H1 (cell line): ENCODE data around the gene SPN. TPM values are rescaled to one million over a fixed set of nuclear protein-coding genes. Genes with fewer than 3 reads are reported as not detected.
"Not testable (repeated sequence)": the region's sequence is repeated elsewhere in the genome, so short reads cannot be mapped to it uniquely, and the experiment has no call there.

Experiments
- CTCF ChIA-PET: fragments of 300-600 bp; sonication (Branson Sonifier 250); formaldehyde crosslinking; loops from one replicate; lab custom pipeline; 2021; ENCODE audit not compliant: partially characterized antibody; lab: Charles Lee
- POLR2A ChIA-PET: fragments of 300-600 bp; sonication (Branson Sonifier 250); formaldehyde crosslinking; loops from one replicate; lab custom pipeline; 2021; ENCODE audit warnings: inconsistent platforms; ENCODE audit not compliant: partially characterized antibody; lab: Charles Lee
- DNase-seq, 2 experiments: peaks; one replicate each; pipeline versions ENCODE4 v3.0.0 to v3.0.0-alpha.2; 2010 to 2022; ENCODE audit warnings: low spot score in 2 of 2, low read depth in 1 of 2, mixed read lengths in 1 of 2
- FAIRE-seq: peaks from 2 replicates; lab custom pipeline; 2011; peaks lifted over from hg19 to GRCh38; lab: Jason Lieb, UNC
- H2AFZ ChIP-seq: 2 replicates; pipeline ENCODE4 v1.8.1; 2012; ENCODE audit warnings: low read length, inconsistent platforms
- H2AK5ac ChIP-seq: 2 replicates; pipeline ENCODE4 v1.6.1; 2013; ENCODE audit warnings: low read depth, low read length
- H2BK120ac ChIP-seq: replicated peaks from 2 replicates; pipeline ENCODE3; 2013; ENCODE audit warnings: low read depth, low read length, inconsistent platforms
- H2BK12ac ChIP-seq: 2 replicates; pipeline ENCODE4 v1.6.1; 2013; ENCODE audit warnings: low read depth, low read length
- H2BK15ac ChIP-seq: 2 replicates; pipeline ENCODE4 v1.6.1; 2013; ENCODE audit warnings: low read length
- H2BK20ac ChIP-seq: 2 replicates; pipeline ENCODE4 v1.6.1; 2013; ENCODE audit warnings: low read length
- H2BK5ac ChIP-seq: 2 replicates; pipeline ENCODE4 v1.6.1; 2013; ENCODE audit warnings: low read depth, low read length
- H3K14ac ChIP-seq: 2 replicates; pipeline ENCODE4 v1.6.1; 2013; ENCODE audit warnings: inconsistent platforms; ENCODE audit not compliant: insufficient read length
- H3K18ac ChIP-seq: 2 replicates; pipeline ENCODE4 v1.6.1; 2013; ENCODE audit warnings: low read length; ENCODE audit errors: extremely low read depth
- H3K23ac ChIP-seq: 2 replicates; pipeline ENCODE4 v1.6.1; 2013; ENCODE audit warnings: inconsistent platforms; ENCODE audit not compliant: insufficient read length
- H3K23me2 ChIP-seq: 2 replicates; pipeline ENCODE4 v1.6.1; 2013; ENCODE audit warnings: low read depth, low read length
- H3K27ac ChIP-seq: 2 replicates; pipeline ENCODE4 v1.6.1; 2011; ENCODE audit warnings: low read depth, low read length, inconsistent platforms
- H3K27me3 ChIP-seq, 4 experiments: replicated peaks in 1 of 4; 1 replicate in 1 of 4; 2 replicates in 3 of 4; pipeline versions ENCODE4 v1.6.1 to v1.8.1; 2011 to 2013; ENCODE audit warnings: low read length in 3 of 4, mild to moderate bottlenecking in 3 of 4, inconsistent platforms in 2 of 4, mixed read lengths in 2 of 4, moderate library complexity in 1 of 4; ENCODE audit not compliant: control insufficient read depth in 3 of 4, insufficient read depth in 3 of 4; ENCODE audit errors: extremely low read depth in 1 of 4
- H3K36me3 ChIP-seq, 4 experiments: 2 replicates each; pipeline versions ENCODE4 v1.6.1 to v1.8.1; 2011 to 2013; ENCODE audit warnings: mild to moderate bottlenecking in 4 of 4, low read length in 3 of 4, moderate library complexity in 2 of 4, control low read depth in 1 of 4, inconsistent platforms in 1 of 4; ENCODE audit not compliant: insufficient read depth in 4 of 4, control insufficient read depth in 2 of 4
- H3K4ac ChIP-seq: replicated peaks from 2 replicates; pipeline ENCODE3; 2013; ENCODE audit warnings: low read length, low read depth, mixed read lengths, inconsistent platforms; ENCODE audit not compliant: insufficient read length
- H3K4me1 ChIP-seq, 4 experiments: replicated peaks in 1 of 4; 1 replicate in 1 of 4; 2 replicates in 3 of 4; pipeline versions ENCODE4 v1.6.1 to v1.8.1; 2011 to 2013; ENCODE audit warnings: low read length in 3 of 4, inconsistent platforms in 2 of 4, mixed read lengths in 1 of 4; ENCODE audit not compliant: insufficient read depth in 4 of 4, control insufficient read depth in 3 of 4
- H3K4me2 ChIP-seq, 2 experiments: 2 replicates each; pipeline versions ENCODE4 v1.6.1 to v1.8.1; 2011 to 2013; ENCODE audit warnings: low read depth in 2 of 2, low read length in 2 of 2, control low read depth in 1 of 2, inconsistent platforms in 1 of 2, mild to moderate bottlenecking in 1 of 2; ENCODE audit not compliant: insufficient read depth in 1 of 2
- H3K4me3 ChIP-seq, 4 experiments: fragments of 200-600, 300-600 bp in 1 of 4; sonication (generic), shearing (Covaris generic), sonication (Bioruptor Twin) in 1 of 4; 2 replicates each; pipeline versions ENCODE4 v1.5.1 to v1.8.1; 2011 to 2016; ENCODE audit warnings: low read length in 4 of 4, low read depth in 3 of 4, control low read depth in 2 of 4, inconsistent platforms in 2 of 4, mild to moderate bottlenecking in 2 of 4, mixed read lengths in 1 of 4, moderate library complexity in 1 of 4; ENCODE audit not compliant: insufficient read depth in 2 of 4; ENCODE audit errors: extremely low read depth in 1 of 4
- H3K56ac ChIP-seq: replicated peaks from 2 replicates; pipeline ENCODE3; 2013; ENCODE audit warnings: low read depth, mild to moderate bottlenecking, mixed read lengths, low read length, inconsistent platforms; ENCODE audit not compliant: insufficient read length
- H3K79me1 ChIP-seq: 2 replicates; pipeline ENCODE4 v1.6.1; 2013; ENCODE audit warnings: low read depth, low read length, control low read depth
- H3K79me2 ChIP-seq, 2 experiments: 2 replicates each; pipeline versions ENCODE4 v1.6.1 to v1.8.1; 2012 to 2013; ENCODE audit warnings: low read length in 2 of 2, mild to moderate bottlenecking in 2 of 2, inconsistent platforms in 1 of 2; ENCODE audit not compliant: insufficient read depth in 2 of 2, control insufficient read depth in 1 of 2
- H3K9ac ChIP-seq, 4 experiments: replicated peaks in 1 of 4; 1 replicate in 1 of 4; 2 replicates in 3 of 4; pipeline versions ENCODE4 v1.6.1 to v1.8.1; 2011 to 2013; ENCODE audit warnings: low read depth in 3 of 4, low read length in 3 of 4, control low read depth in 2 of 4, mild to moderate bottlenecking in 2 of 4, moderate library complexity in 2 of 4, inconsistent platforms in 1 of 4; ENCODE audit errors: extremely low read depth in 1 of 4
- H3K9me3 ChIP-seq, 2 experiments: 2 replicates each; pipeline versions ENCODE4 v1.6.1 to v1.8.1; 2012 to 2013; ENCODE audit warnings: mild to moderate bottlenecking in 2 of 2, moderate library complexity in 2 of 2, control low read depth in 1 of 2, inconsistent platforms in 1 of 2, low read depth in 1 of 2, low read length in 1 of 2, mixed read lengths in 1 of 2; ENCODE audit not compliant: insufficient read depth in 2 of 2
- H4K20me1 ChIP-seq, 2 experiments: replicated peaks in 1 of 2; 2 replicates each; pipeline versions ENCODE3 to v1.8.1; 2011 to 2013; ENCODE audit warnings: inconsistent platforms in 2 of 2, low read length in 2 of 2, mild to moderate bottlenecking in 1 of 2; ENCODE audit not compliant: insufficient read depth in 2 of 2, control insufficient read depth in 1 of 2
- H4K5ac ChIP-seq: 2 replicates; pipeline ENCODE4 v1.6.1; 2013; ENCODE audit warnings: low read length, low read depth, mixed read lengths, inconsistent platforms; ENCODE audit not compliant: insufficient read length
- H4K8ac ChIP-seq: 2 replicates; pipeline ENCODE4 v1.8.0; 2013; ENCODE audit warnings: mild to moderate bottlenecking, moderate library complexity, low read length, inconsistent platforms; ENCODE audit not compliant: insufficient read depth; ENCODE audit errors: extremely low read depth
- H4K91ac ChIP-seq: replicated peaks from 2 replicates; pipeline ENCODE3; 2013; ENCODE audit warnings: low read length, mixed read lengths, inconsistent platforms; ENCODE audit not compliant: insufficient read length
- WGBS, 2 experiments: shearing (Covaris generic) in 1 of 2; methylation state at CpG; one replicate each; pipeline versions ENCODE4 v1.1.6 to v1.1.7; 2013 to 2015; ENCODE audit warnings: low lambda C conversion rate in 2 of 2, mixed read lengths in 2 of 2, inconsistent platforms in 1 of 2, low coverage in 1 of 2, missing lambda C conversion rate in 1 of 2; ENCODE audit not compliant: insufficient replicate concordance in 2 of 2, insufficient coverage in 1 of 2, insufficient read length in 1 of 2; ENCODE audit errors: extremely low coverage in 1 of 2, missing lambda C conversion rate in 1 of 2; 5-methylcytosine and 5-hydroxymethylcytosine counted together
- polyA plus RNA-seq, 7 experiments: library from polyadenylated mRNA; depleted of rRNA in 3 of 7; stranded (reverse) in 5 of 7; unstranded in 2 of 7; fragments of >200 nt in 5 of 7; fragments of 200-250 nt in 2 of 7; gene quantifications; 1 replicate in 5 of 7; 2 replicates in 1 of 7; 4 replicates in 1 of 7; pipeline versions ENCODE4 v1.2.1 to v1.2.3, GENCODE V29; 2011 to 2013; ENCODE audit warnings: missing spikeins in 2 of 7, mixed read lengths in 2 of 7
- total RNA-seq: library from RNA; stranded (reverse); fragmentation: NEBNext Ultra II Directional; extraction: Animal tissue kit (Norgen Biotek cat#: 25700); gene quantifications from 2 replicates; pipeline ENCODE4 v1.2.1, GENCODE V29; 2021

The SPN gene
- total and polyA plus RNA-seq, 2 of the 8 experiments (the other 6 are each of a cell fraction or from before 2014, with no cell fraction given): 1.5 to 1.8 TPM

- CTCF ChIA-PET, H3K79me1 ChIP-seq, FAIRE-seq, H3K56ac ChIP-seq, H3K18ac ChIP-seq, H3K4ac ChIP-seq, H3K4me2 ChIP-seq, H3K79me2 ChIP-seq, H3K14ac ChIP-seq, H2BK120ac ChIP-seq, H4K8ac ChIP-seq, H2BK20ac ChIP-seq, H2BK12ac ChIP-seq, H2BK15ac ChIP-seq, H3K4me3 ChIP-seq, H3K36me3 ChIP-seq, H4K20me1 ChIP-seq, H3K9me3 ChIP-seq, H3K27ac ChIP-seq, H3K9ac ChIP-seq, H4K91ac ChIP-seq, DNase-seq, H2BK5ac ChIP-seq, H2AFZ ChIP-seq, H4K5ac ChIP-seq, POLR2A ChIA-PET, H3K4me1 ChIP-seq, H3K27me3 ChIP-seq, H2AK5ac ChIP-seq, H3K23ac ChIP-seq, H3K23me2 ChIP-seq: not testable (repeated sequence)
- 88% methylated on average over 11 of the region's 16 CpGs; no CpG with 5 or more reads in 1 of the 2 experiments for WGBS, 2 experiments
These were observed 27.1 kb upstream of the SPN start for GRCh38 chr16:29635902-29636301.

GRCh38 chr16:29636368-29636767, 26.7 kb upstream of the SPN start:
- H3K4me1 ChIP-seq, H3K27ac ChIP-seq, H2BK15ac ChIP-seq, H4K5ac ChIP-seq, H3K9me3 ChIP-seq, H3K23ac ChIP-seq, H3K4ac ChIP-seq, H2BK20ac ChIP-seq, H2BK120ac ChIP-seq, H3K79me1 ChIP-seq, H4K91ac ChIP-seq, H2BK12ac ChIP-seq, H3K18ac ChIP-seq, H2AFZ ChIP-seq, H3K9ac ChIP-seq, H4K8ac ChIP-seq, H2BK5ac ChIP-seq, H2AK5ac ChIP-seq, FAIRE-seq, H3K79me2 ChIP-seq, H3K23me2 ChIP-seq, CTCF ChIA-PET, H3K36me3 ChIP-seq, POLR2A ChIA-PET, H4K20me1 ChIP-seq, H3K14ac ChIP-seq, H3K27me3 ChIP-seq, DNase-seq, H3K4me3 ChIP-seq, H3K4me2 ChIP-seq, H3K56ac ChIP-seq: not testable (repeated sequence)
- WGBS, 2 experiments: 80% methylated on average over 1 of the region's 5 CpGs; no CpG with 5 or more reads in 1 of the 2 experiments
